NCI-H2029 treated with DMSO at 0.1 percent for 48 hours (cell line): ENCODE data around the gene KDM4C.
"Not testable (repeated sequence)": the region's sequence is repeated elsewhere in the genome, so short reads cannot be mapped to it uniquely, and the experiment has no call there.

Experiments
- DNase-seq: peaks from one replicate; lab custom pipeline; 2025; lab: John Stamatoyannopoulos, UW

The KDM4C gene

DNA sequence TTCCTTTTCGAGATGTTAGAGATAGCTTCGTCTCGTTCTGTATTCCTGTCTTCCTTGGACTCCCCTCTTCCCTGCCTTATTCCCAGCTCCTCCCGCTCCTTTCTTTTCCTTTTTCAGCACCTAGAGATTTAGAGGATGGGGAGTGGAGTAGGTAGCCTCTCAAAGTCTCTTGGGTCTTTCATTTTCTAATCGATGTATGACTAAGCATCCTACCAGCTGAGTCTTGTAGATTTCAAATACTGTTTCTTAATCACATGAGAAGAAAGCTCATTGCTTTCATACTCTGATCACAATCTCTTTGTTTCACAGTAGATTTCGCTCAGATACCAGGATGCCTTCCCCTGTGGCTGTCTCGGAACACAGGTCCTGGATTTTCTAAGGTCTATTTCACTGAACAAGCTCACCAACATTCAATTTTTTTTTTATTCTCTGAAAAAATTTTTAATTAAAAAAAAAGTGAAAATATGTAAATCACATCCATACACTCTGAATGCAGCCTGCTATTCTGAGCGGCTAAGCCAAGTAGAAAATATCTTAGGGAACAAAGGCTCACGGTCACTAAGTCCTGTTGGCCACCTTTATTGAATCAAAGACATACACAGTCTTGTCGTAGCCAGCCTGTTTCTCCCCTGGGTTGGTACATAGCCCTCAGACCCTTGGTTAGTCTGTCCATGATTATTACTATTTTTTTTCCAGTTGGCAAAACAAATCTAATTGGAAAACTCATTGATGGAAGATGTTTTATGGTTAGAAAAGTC, 413.8 kb downstream of the KDM4C start:
- DNase-seq = no peak

DNA sequence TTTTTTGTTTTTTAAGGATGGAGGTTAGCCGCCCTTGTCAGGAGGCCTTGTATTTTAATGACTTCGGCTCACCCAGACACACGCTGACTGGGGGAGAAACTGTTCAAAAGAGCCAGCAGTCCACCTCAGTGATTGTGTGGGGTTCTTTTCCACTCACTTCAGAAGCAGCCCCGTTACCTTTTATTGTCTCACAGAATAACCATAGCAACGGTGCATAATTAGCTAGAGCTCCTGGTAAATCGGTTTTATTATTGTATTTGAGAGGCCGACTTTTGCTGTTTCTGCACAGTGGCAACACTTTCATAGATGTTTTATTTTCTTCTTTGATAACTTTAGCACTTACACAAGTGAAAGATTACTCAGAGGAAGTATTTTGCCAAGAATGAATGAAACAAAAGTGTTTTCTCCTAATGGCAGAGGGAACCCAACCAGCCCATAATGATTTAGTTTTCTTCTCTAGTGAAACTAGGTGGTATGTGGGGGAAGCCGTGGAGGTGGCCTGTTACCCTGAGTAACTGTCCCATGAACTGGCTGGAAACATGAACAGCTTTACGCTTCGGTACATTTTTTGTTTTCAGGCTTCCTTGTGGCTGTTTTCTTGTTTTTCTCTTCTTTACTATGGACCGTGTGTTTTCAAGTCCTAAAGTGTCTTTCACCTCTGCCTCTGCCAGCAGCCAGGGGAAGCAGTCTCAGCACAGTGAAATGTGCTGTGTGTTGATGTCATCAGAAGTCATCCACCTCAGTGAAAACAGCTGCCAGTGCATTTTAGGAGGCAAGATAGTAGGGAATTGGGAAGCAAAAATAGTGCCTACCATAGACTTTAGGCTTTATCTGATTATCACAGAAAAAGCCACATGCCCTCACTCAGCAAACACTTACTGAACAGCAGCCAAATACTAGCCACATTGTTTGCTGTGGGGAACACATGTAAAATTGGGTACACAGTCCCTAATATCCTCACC, 414.7 kb downstream of the KDM4C start:
- no peak for DNase-seq

DNA sequence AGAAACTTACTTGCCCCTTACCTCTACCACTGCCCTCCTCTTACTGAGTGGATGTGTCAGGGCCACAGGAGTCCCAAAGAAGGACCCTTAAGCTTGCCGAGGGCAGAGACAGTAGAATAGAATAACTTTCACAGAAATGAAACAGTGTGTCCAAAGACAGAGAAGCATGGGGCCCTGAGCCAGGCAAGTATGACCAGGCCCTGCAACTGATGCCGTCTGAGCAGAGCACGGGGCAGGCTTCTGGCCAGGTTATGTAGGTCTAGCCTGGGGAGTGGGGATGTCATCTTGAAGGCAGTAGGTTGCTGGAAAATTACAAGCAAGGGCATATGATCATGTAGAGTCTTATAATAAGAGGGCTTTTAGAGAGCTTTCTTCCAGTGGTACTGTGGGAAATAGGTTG, 415.4 kb downstream of the KDM4C start:
- no peak for DNase-seq

DNA sequence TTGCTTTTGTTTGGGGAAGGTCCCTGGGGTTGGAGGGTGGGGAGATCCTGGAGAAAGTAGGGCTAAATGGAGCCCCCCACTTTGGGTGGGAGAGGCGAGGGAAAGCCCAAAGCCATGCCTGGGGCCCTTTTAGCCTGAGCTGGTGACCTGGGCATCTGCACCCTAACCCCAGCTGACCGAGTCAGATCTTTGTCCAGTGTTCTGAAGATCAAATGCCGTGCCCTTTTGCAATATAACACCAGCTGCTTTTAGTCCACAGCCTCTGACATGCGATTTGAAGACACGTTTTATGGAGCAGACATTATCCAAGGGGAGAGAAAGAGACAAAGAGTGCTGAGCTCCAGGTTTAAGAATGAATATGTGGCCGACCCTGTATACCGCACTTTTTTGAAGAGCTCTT, 416.5 kb downstream of the KDM4C start:
- no peak for DNase-seq

DNA sequence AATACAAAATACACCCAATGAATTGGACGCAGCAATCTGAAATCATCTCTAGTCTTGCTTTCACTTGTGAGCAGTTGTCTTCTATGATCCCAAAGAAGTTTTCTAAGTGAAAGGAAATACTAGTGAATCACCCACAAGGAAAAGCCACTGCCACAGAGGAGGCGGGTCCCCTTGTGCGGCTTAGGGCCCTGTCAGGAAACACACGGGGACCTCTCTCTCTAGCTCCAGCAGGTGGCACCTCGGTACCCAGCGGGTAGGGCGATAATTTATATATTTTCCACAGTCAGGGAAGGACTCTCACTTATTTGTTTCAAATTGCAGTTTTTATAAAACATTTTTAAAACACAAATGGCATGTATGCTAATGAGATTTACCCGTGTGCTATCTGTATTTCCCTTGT, 417.1 kb downstream of the KDM4C start:
- DNase-seq = no peak

DNA sequence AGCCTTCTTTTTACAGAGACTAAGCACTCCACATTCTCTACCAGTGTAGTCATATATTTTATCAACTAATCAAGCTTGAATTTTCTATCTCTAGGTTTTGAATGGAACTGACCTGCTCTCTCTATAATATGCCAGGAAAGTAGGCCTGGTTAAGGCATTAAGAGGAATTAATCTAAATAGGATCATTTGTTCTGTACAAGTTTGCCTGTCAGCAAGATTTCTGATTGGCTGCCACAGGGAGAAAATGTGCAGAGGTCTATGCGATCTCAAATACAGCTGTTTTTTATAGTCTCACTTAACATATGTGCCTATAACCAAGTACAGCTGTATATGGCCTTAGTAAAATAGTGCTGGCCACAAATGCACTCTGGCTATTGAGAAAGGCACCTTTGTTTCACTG, 418.8 kb downstream of the KDM4C start:
- no peak for DNase-seq

DNA sequence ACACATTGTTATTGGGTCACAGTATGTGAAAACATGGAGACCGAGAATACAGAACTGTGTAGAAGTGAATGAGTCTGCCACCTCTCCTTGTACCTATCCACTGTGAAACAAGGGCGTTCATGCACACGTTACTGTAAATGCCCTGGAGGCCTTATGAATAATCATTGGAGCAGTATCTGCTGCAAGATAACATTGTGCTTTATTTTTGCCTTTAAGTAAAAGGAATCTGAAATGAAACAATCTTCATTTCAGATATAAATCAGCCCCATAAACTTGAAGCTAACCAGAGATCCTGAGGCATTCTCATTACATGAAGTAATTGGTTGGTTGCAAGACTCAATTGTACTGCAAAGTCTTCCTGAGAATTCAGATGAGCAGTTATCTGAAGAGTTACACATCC, 419.6 kb downstream of the KDM4C start:
- DNase-seq = no peak

DNA sequence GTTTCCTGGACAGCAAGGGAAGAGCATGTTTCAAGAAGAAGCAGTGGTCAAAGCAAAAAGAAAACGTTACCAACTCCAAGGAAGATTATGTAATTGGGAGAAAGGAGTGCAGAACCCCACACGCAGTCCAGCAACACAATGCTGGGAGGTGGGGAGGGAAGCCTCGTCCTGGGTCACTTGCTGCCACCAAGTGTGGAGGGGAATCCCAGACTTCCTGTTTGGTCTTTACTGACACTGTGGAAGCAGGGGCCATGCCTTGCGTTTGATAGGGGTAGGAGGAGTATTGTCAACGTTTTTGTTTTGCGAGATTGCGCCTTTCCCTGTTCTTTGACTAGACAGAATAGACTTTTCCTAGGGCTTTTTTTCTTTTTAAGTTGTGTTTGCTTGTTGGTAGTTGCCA, 421.0 kb downstream of the KDM4C start:
- DNase-seq = no peak

DNA sequence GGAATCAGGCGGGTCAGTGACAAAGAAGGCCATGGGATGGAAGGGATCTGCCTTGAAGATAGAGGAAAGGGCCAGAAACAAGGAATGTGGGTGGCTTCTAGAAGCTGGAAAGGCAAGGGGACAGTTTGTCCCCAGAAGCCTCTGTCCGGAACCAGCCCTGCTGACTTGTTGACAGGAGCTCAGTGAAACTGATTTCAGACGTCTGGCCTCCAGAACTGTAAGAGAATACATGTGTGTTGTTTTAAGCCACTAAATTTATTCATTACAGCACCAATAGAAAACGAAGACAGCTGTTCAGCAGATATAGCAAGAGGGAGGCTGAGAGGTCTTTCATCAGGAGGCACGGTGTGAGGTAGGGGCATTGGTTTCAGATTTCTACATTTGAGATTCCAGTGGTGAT, 422.5 kb downstream of the KDM4C start:
- no peak for DNase-seq

DNA sequence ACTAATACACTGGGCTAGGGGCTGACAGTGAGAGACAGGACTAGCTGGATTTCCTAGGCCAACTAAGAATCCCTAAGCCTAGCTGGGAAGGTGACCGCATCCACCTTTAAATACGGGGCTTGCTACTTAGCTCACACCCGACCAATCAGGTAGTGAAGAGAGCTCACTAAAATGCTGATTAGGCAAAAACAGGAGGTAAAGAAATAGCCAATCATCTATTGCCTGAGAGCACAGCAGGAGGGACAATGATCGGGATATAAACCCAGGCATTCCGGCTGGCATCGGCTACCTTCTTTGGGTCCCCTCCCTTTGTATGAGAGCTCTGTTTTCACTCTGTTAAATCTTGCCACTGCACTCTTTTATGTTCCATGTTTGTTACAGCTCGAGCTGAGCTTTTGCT, 425.4 kb downstream of the KDM4C start:
- not testable (repeated sequence) for DNase-seq

DNA sequence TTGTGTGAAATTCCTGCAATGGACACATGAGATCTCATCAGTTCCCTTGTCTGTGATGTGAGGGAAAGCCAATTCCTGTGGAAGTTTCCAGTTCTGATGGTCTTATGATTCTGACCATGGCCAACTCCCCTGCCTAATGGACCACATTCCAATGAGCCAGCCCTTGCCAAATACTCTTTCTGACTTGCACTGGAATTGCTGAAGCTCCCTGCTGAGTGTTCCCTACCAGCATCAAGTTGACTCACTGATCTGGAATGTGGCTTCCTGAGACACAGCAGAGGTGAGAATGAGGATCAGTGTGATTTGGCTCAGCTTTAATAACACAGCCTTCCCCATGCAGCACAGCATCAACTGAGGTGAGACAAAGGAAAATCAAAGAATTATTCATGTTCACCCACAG, 427.8 kb downstream of the KDM4C start:
- DNase-seq = no peak

DNA sequence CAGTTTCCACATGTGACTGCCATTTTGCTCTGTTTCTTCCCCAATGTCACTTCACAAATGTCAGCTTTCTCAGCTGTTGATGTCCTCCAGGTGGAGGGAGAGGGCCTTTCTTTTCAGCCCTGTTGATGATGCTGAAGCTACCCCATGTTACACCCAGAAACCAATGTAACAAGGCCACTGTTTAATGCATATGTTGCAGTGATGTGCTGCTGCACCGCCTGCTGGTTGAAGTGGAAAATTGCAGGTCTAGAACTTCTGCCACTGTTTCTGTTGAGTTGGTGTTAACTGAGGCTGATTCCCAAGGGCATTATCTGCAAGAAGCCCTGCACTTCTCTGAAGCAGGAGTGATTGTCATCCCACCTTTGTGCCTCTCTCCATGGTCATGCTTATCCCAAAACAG, 428.4 kb downstream of the KDM4C start:
- DNase-seq = no peak

DNA sequence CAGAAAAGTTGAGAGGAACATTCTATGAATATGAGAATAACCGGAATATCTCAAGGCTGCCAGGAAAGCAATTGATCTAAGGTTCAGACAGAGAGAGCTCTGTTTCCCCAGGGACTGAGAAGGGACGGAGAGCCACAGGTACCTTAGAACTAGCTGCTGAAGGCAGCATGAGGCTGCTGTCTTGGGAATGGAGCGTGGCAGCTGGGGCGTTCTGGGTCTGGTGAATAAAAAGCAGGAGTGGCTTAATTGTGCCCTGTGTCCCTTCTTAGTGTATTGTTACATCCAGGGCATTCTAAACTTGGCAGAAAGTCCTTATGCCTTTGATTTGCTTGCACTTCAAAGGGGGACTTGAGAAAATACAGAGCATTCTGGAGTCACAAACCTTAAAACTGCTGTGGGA, 434.5 kb downstream of the KDM4C start:
- no peak for DNase-seq

DNA sequence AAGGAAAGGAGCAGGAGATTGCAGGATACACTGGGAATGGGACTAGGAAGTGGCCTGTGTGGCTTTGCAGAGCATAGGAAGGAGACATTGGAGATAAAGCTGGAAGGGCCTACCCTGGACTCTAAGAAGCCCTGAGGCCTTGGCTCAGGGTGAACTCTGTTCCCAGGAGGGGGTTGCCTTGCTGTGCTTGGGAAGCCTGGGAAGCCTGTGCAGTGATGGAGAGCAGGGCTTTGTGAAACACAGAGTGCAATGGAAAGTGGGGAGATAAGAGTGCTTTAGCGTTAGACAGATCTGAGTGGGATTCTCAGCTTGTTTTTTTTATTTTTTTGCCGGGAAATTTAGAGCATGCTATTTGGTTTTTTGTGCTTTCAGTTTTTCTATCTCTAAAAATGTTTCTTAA, 437.8 kb downstream of the KDM4C start:
- DNase-seq = no peak

DNA sequence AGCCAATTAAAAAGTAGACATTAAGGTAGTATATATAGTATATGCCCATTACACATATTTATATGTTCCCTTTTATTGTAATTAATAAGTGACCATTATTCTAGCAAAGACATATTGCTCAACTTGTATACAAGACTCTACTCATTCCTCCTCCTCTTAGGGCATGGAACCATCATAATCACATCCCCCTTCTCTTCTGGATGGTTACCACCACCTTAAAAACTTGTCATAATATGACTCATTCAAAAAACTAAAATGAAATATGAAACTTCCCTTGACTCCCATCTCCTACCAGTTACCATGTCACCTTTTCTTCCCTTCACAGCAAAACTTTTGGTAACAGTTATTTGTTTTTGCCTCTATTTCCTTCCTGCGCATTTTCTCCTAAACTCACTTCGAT, 438.7 kb downstream of the KDM4C start:
- DNase-seq = no peak

DNA sequence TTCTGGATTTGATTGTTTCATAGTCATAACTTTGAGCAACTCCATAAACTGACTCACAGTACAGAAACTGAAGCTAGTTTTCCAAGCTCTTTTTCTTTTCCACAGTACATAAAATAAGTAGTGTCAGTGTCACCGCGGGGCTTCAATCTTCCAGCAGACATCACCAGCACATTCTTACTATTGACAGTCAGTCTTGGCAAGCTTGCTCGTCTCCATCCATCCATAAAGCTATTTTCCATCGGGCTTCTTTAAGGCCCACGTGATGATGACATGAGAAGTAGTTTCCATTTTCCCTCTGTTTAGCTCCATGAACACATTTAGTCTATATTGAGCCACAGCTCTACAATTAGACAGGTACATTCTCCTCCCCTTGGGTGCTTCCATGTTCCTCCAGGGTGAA, 443.4 kb downstream of the KDM4C start:
- DNase-seq = no peak

DNA sequence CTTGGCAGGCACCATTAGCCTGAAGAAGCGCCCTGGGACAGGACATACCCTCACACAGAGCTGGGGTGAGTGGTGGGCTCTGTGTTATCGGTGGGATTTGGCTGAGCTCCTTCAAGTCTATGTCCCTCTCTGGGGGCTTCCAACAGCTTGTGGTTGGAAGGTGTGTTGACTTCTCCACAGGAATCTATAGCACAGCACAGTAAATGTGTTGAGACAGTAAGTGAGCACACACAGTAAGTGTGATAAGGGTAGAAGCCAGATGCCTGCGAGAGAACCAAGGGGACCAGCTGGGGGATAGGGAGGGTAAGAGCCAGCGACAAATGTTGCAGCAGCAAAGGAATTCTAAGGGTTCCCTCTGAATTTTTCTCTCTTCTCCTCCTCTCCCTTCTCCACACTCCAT, 448.0 kb downstream of the KDM4C start:
- no peak for DNase-seq

DNA sequence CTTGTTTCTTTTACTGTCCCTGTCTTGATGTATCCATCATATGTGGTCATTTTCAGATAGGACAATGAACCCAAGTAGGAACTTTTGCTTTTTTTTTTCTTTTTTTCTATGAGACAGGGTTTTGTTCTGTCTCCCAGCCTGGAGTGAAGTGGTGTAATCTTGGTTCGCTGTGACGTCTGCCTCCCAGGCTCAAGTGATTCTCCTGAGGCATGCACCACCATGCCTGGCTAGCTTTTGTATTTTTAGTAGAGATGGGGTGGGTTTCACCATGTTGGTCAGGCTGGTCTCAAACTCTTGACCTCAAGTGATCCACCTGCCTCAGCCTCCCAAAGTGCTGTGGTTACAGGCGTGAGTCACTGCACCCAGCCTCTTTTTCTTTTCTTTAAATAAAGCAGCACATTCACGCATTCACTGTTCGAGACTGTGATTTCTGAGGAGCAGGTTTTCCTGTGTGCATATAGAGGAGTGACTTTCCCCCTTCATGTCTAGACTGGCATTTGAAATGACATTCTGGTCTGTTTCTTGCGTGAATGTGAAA, 448.5 kb downstream of the KDM4C start:
- no peak for DNase-seq

DNA sequence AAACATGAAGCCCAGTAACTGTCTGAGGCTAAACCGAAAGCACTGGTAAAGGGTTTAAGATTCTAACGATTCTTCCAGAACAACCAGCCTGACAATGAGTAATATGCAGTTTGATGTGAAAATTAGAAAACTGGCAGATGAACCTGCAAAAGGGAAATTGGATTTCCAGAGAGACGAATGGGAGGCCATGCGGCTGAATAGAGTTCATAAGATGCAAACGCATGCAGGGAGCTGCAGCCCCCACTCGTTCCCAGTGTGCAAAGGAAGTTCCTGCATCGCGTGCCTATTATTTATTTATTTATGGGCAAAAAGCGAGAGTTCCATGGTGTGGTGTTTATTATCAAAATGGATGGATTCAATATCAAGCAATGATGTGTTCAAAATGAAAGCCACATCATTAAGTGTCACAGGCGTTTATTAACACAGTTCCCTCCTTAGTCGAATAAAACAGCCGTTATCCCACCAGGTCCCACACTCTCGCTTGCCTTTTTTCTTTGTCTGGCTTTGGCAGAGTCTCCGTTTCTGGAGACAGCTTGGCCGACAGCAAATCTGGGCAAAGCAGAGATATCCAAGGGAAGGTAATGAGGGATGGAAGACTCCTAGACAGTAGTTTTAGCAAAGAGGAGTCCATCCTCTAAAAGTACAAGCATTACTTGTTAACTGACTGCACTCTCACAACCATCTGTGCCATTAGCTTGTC, 451.4 kb downstream of the KDM4C start:
- DNase-seq = no peak

DNA sequence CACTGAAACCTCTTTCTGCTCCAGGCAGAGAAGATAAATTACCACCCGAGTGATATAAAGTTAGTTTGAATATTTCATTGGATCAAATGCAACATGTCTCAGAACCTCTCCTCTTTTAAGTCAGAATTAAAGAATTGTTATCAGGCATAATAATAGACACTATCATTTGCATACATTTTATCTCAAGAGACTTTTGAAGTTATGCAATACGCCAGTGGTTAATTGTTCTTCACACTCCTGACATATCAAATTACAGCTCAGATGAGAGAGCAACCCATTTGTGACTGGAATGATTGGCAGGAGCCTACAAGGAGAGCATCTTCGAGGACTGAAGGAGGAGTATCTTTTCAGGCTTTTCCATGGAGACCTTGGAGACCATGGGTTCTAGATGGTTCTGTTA, 452.2 kb downstream of the KDM4C start:
- DNase-seq = no peak

DNA sequence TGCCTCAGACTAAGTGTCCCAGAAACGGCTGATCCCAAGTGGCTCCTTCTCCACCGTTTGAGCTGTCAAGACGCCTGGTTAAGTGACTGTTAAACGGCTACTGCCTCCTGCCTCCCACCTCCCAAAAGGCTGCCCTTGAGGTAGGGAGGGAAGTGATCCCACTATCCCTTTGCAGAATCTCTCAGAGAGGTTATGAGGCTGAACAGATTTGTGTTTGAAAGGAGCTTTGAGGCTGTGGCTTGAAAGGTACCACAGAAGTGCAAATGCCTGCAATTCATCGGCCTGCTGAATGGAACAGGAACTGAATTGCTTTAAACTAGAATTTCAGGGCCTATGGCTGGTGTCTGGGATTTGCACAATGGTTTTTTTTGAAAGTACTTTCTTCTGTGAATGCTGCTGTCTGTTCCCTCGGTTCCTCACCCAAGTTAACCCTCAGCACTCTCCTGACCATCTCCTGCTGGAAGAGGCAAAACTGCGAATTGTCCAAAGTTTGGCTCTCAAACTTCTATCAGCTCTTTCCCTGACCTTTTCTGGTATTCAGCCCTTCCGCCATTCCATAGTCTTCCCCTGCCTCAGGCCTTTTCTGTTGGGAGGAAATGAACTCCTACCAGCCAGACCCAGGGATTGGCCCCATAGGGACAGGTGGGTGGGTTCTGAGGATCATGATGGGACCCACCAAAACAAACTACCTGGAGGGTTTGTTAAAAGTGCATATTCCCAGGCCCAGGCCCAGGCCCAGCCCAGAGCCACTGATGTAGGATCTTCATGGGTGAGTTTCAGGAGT, 453.3 kb downstream of the KDM4C start:
- DNase-seq = no peak

DNA sequence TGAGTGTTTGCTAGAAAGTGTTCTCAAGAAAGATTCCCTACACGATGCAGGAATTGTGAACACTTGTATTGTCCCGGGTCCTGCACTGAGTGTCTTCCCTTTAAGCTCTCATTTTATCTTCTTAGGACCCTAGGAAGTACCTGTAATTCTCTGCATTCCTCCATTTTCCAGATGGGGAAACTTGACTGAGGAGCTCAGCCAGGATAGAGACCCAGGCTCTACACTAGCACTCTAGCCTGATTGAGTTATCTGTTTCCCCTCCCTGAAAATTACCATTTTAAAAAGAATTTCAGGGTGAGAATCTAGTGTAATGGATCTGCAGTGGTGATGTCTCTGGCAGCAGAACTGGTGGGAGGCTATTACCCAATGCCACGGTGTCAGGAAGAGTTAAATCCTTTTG, 453.9 kb downstream of the KDM4C start:
- no peak for DNase-seq
